Measurements from ENCODE around the gene DNAAF5.

DNAAF5 gene

DNA sequence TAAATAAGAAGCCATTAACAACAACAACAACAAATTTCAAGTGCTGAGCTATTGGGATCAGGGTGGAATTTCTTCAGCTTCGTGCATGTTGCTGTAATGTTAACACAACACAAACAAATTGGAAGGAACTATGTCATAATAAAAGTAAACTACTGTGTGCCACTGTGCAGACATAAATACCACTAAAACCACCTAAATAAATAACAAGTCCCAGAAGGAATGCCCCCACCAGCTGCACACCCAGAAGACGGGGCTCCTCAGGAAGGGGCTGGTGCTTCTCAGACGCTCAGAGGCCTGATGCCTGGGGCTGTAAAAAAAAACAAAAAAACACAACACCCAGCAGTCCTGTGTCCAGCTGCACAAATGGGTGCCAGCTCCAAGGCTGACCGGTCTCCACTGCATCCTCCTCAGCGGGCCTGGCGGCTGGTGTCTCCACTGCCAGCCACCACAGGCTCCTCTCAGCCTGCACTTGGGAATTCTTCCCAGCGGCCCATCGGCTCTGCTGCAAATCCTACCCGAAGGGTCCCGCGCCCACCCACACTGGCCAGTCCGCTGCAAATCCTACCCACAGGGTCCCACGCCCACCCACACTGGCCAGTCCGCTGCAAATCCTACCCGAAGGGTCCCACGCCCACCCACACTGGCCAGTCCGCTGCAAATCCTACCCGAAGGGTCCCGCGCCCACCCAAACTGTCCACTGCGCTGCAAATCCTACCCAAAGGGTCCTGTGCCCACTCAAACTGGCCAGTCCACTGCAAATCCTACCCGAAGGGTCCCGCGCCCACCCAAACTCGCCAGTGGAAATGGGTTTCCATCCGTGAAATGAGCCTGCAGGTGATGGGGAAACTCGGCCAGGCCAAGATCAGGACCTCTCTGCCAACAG lies 35.8 kb upstream of the DNAAF5 start:
- no peak for ATAC-seq (ENCODE audit: low read depth)
- H3K27ac ChIP-seq (ENCODE audit: poor library complexity, severe bottlenecking) = no peak overlapping the region
- TF ChIP-seq, protein P1, sequence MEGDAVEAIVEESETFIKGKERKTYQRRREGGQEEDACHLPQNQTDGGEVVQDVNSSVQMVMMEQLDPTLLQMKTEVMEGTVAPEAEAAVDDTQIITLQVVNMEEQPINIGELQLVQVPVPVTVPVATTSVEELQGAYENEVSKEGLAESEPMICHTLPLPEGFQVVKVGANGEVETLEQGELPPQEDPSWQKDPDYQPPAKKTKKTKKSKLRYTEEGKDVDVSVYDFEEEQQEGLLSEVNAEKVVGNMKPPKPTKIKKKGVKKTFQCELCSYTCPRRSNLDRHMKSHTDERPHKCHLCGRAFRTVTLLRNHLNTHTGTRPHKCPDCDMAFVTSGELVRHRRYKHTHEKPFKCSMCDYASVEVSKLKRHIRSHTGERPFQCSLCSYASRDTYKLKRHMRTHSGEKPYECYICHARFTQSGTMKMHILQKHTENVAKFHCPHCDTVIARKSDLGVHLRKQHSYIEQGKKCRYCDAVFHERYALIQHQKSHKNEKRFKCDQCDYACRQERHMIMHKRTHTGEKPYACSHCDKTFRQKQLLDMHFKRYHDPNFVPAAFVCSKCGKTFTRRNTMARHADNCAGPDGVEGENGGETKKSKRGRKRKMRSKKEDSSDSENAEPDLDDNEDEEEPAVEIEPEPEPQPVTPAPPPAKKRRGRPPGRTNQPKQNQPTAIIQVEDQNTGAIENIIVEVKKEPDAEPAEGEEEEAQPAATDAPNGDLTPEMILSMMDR (IDR thresholded peaks at IDR 0.05; ENCODE audit: poor library complexity, severe bottlenecking) = no peak

GRCh38 chr7:691361-692045 lies 35.0 kb upstream of the DNAAF5 start:
- TF ChIP-seq, protein P1 (IDR thresholded peaks at IDR 0.05; ENCODE audit: poor library complexity, severe bottlenecking) = no peak
- no peak overlapping the region for H3K27ac ChIP-seq (ENCODE audit: poor library complexity, severe bottlenecking)
- peaks cover 3% of the 10 kb centered on the region; the same call in 1 of the 2 replicates for H3K36me3 ChIP-seq (ENCODE audit: low read depth)
- DNase-seq (ENCODE audit: low spot score) = peak; percentile 47
- H3K27me3 ChIP-seq (ENCODE audit: insufficient read depth, poor library complexity, severe bottlenecking) = no peaks in the 10 kb centered on the region
- no peak for ATAC-seq (ENCODE audit: low read depth)
- no peaks in the 10 kb centered on the region for H3K4me1 ChIP-seq (ENCODE audit: insufficient read depth, poor library complexity, severe bottlenecking)
- H3K9me3 ChIP-seq (ENCODE audit: severe bottlenecking) = peaks cover under 1% of the 10 kb centered on the region
- H3K4me3 ChIP-seq (ENCODE audit: severe bottlenecking) = no peak overlapping the region

More for the DNA sequence above, 35.8 kb upstream of the DNAAF5 start:
- DNase-seq (ENCODE audit: low spot score) = no peak
- Histone ChIP-seq H3K27me3 (ENCODE audit: insufficient read depth, poor library complexity, severe bottlenecking) (no peaks in the 10 kb centered on the region), H3K4me3 (ENCODE audit: severe bottlenecking) (no peak overlapping the region), H3K4me1 (ENCODE audit: insufficient read depth, poor library complexity, severe bottlenecking) (no peaks in the 10 kb centered on the region), H3K9me3 (ENCODE audit: severe bottlenecking) (peaks cover 6% of the 10 kb centered on the region), H3K36me3 (ENCODE audit: low read depth) (peaks cover 3% of the 10 kb centered on the region; the same call in 1 of the 2 replicates)

DNA sequence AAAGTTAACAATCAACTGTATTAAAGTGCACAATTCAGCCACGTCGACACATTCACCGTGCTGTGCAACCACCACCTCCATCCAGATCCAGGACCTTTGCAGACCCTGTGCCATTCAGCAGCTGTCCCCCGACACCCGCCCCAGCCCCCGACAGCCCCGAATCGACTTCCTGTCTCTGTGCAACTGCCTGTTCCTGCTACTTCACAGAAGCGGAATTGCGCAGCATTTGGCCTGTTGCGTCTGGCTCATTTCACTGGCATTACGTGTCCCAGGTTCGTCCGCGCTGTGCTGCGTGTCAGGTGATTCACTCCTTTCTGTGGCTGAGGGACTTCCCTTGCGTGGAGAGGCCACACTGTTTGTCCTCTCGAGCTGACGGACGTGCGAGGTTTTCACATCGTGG lies 33.2 kb upstream of the DNAAF5 start:
- TF ChIP-seq, protein P1 (IDR thresholded peaks at IDR 0.05; ENCODE audit: poor library complexity, severe bottlenecking) = no peak
- H3K36me3 ChIP-seq (ENCODE audit: low read depth) = peaks cover 3% of the 10 kb centered on the region; the same call in 1 of the 2 replicates
- no peak for ATAC-seq (ENCODE audit: low read depth)

DNA sequence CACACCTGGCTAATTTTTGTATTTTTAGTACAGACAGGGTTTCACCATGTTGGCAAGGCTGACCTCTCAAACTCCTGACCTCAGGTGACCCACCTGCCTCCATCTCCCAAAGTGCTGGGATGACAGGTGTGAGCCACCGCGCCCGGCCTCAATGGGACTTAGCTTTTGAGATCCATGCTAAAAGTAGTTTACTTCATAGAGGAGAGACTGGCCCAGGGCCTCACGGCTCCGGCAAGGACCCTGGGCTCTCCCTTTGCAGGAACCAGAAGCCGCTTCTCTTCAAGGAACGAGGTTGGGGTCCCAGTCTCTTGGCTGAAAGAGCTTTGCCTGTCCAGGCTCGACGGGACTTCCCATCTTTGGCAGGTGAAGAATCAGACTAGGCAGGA lies 30.1 kb upstream of the DNAAF5 start:
- Histone ChIP-seq H3K4me1 (ENCODE audit: insufficient read depth, poor library complexity, severe bottlenecking) (no peaks in the 10 kb centered on the region), H3K4me3 (ENCODE audit: severe bottlenecking) (no peak overlapping the region), H3K36me3 (ENCODE audit: low read depth) (no peaks in the 10 kb centered on the region), H3K9me3 (ENCODE audit: severe bottlenecking) (no peaks in the 10 kb centered on the region), H3K27me3 (ENCODE audit: insufficient read depth, poor library complexity, severe bottlenecking) (no peaks in the 10 kb centered on the region), H3K27ac (ENCODE audit: poor library complexity, severe bottlenecking) (no peak overlapping the region)
- DNase-seq (ENCODE audit: low spot score) = peak; percentile 38
- no peak for ATAC-seq (ENCODE audit: low read depth)
- TF ChIP-seq, protein P1 (IDR thresholded peaks at IDR 0.05; ENCODE audit: poor library complexity, severe bottlenecking) = no peak

More for the DNA sequence above, 33.2 kb upstream of the DNAAF5 start:
- peak; percentile 25 for DNase-seq (ENCODE audit: low spot score)
- H3K9me3 ChIP-seq (ENCODE audit: severe bottlenecking) = no peaks in the 10 kb centered on the region
- no peak overlapping the region for H3K4me3 ChIP-seq (ENCODE audit: severe bottlenecking)
- H3K4me1 ChIP-seq (ENCODE audit: insufficient read depth, poor library complexity, severe bottlenecking) = no peaks in the 10 kb centered on the region
- no peak overlapping the region for H3K27ac ChIP-seq (ENCODE audit: poor library complexity, severe bottlenecking)
- no peaks in the 10 kb centered on the region for H3K27me3 ChIP-seq (ENCODE audit: insufficient read depth, poor library complexity, severe bottlenecking)

Measured in RWPE2 (cell line).